ENCODE data around the gene TNFRSF25.

The TNFRSF25 gene

GRCh38 chr1:6501279-6501813 lies 35.4 kb upstream of the TNFRSF25 start:
- DNase-seq (ENCODE audit: extremely low read depth, low read depth): no peak
- no peak for TF ChIP-seq CTCF (IDR thresholded peaks at IDR 0.05; ENCODE audit: low read depth, low read length)

GRCh38 chr1:6500544-6501278 lies 34.7 kb upstream of the TNFRSF25 start:
- no peak for DNase-seq (ENCODE audit: extremely low read depth, low read depth)
- TF ChIP-seq CTCF (IDR thresholded peaks at IDR 0.05; ENCODE audit: low read depth, low read length): no peak

GRCh38 chr1:6499296-6499695 lies 33.3 kb upstream of the TNFRSF25 start:
- DNase-seq (ENCODE audit: extremely low read depth, low read depth): no peak
- no peak for TF ChIP-seq CTCF (IDR thresholded peaks at IDR 0.05; ENCODE audit: low read depth, low read length)

GRCh38 chr1:6498576-6499111 lies 32.7 kb upstream of the TNFRSF25 start:
- no peak for TF ChIP-seq CTCF (IDR thresholded peaks at IDR 0.05; ENCODE audit: low read depth, low read length)
- no peak for DNase-seq (ENCODE audit: extremely low read depth, low read depth)

- no peak for TF ChIP-seq CTCF (IDR thresholded peaks at IDR 0.05; ENCODE audit: low read depth, low read length)
- DNase-seq (ENCODE audit: extremely low read depth, low read depth): no peak
These were observed 32.0 kb upstream of the TNFRSF25 start for GRCh38 chr1:6497867-6498575.

- TF ChIP-seq CTCF (IDR thresholded peaks at IDR 0.05; ENCODE audit: low read depth, low read length): no peak
- no peak for DNase-seq (ENCODE audit: extremely low read depth, low read depth)
These were observed 31.4 kb upstream of the TNFRSF25 start for GRCh38 chr1:6497215-6497866.
